Esophagus squamous epithelium (tissue), 5 donors: ENCODE results near the gene TTF1. TPM values are rescaled to one million over a fixed set of nuclear protein-coding genes. Genes with fewer than 3 reads are reported as not detected.

Source experiments
- DNase-seq: peaks from one replicate; lab custom pipeline; 2025; lab: John Stamatoyannopoulos, UW
- H3K27ac ChIP-seq, 4 donors: fragments of 200-600 bp; sonication (generic); one replicate each; pipeline ENCODE4 v1.5.1; 2016 to 2019; ENCODE audit warnings: mild to moderate bottlenecking in 1 of 4
- H3K27me3 ChIP-seq, 4 donors: fragments of 200-600 bp; sonication (generic); 1 replicate in 3 of 4; 2 replicates in 1 of 4; pipeline versions ENCODE4 v1.5.1 to v1.6.0; 2017 to 2021; ENCODE audit warnings: antibody characterized with exemption in 1 of 4
- H3K36me3 ChIP-seq, 3 donors: fragments of 200-600 bp; sonication (generic); one replicate each; pipeline ENCODE4 v1.5.1; 2016 to 2019
- H3K4me1 ChIP-seq, 3 donors: fragments of 200-600 bp; sonication (generic); one replicate each; pipeline ENCODE4 v1.5.1; 2017 to 2019
- H3K4me3 ChIP-seq, 4 donors: fragments of 200-600 bp; sonication (generic); 1 replicate in 3 of 4; 2 replicates in 1 of 4; pipeline ENCODE4 v1.5.1; 2016 to 2019; ENCODE audit warnings: mild to moderate bottlenecking in 2 of 4, moderate library complexity in 1 of 4
- H3K9me3 ChIP-seq, 3 donors: fragments of 200-600 bp; sonication (generic); one replicate each; pipeline ENCODE4 v1.5.1; 2016 to 2019
- CTCF ChIP-seq, 6 experiments: fragments of 450-650 bp in 4 of 6; fragments of 200-600 bp in 2 of 6; sonication (generic) in 2 of 6; IDR thresholded peaks; one replicate each; pipeline ENCODE4 v1.5.1; 2016 to 2019; ENCODE audit warnings: antibody characterized with exemption in 6 of 6, mild to moderate bottlenecking in 4 of 6, moderate library complexity in 4 of 6
- POLR2A ChIP-seq, 4 donors: fragments of 450-650 bp; IDR thresholded peaks; one replicate each; pipeline ENCODE4 v1.6.1; 2017; ENCODE audit warnings: antibody characterized with exemption in 4 of 4, mild to moderate bottlenecking in 4 of 4, moderate library complexity in 3 of 4
- WGBS, 2 donors: methylation state at CpG; one replicate each; pipeline ENCODE4 v1.1.5; 2018; 5-methylcytosine and 5-hydroxymethylcytosine counted together
- intact Hi-C: fragments of 100-400 bp; cut with DNase I; formaldehyde crosslinking; loops from one replicate; pipeline ENCODE4 v1.15.0; 2022
- total RNA-seq, 4 donors: library from RNA; depleted of rRNA; stranded (reverse); fragments of >200 nt; gene quantifications; one replicate each; pipeline ENCODE4 v1.1.0, GENCODE V29; 2016
- donor health status: DM: yes; HTN: yes; CAD: no.

Gene TTF1
- total RNA-seq, 4 donors from 2014 or later, result 4.4 to 14.9 (median 8.1) TPM

GRCh38 chr9:132350861-132351315 is 55.8 kb downstream of the TTF1 start:
- WGBS, 2 donors, result 20 to 26% methylated on average over 6 of the region's 6 CpGs
- Histone ChIP-seq H3K4me1 (peaks cover 18 to 51% (median 30%) of the 10 kb centered on the region in 3 donors), H3K27ac (peak overlapping the region; percentile 2 to 59 (median 36)), H3K4me3 (peak overlapping the region in 3 of 4 donors; percentile 3 to 41 (median 18)), H3K36me3 (peaks cover 0 to 77% (median 35%) of the 10 kb centered on the region in 3 donors), H3K27me3 (no peaks in the 10 kb centered on the region), H3K9me3 (no peaks in the 10 kb centered on the region)
- no peak for DNase-seq
- no peak for TF ChIP-seq CTCF (IDR thresholded peaks at IDR 0.05)
- intact Hi-C loops, result no loop called here

GRCh38 chr9:132348676-132349075 is 58.0 kb downstream of the TTF1 start:
- Histone ChIP-seq H3K36me3 (peaks cover 18 to 99% (median 55%) of the 10 kb centered on the region in 3 donors), H3K4me1 (peaks cover 15 to 41% (median 26%) of the 10 kb centered on the region in 3 donors), H3K27ac (no peak overlapping the region), H3K4me3 (no peak overlapping the region), H3K9me3 (no peaks in the 10 kb centered on the region), H3K27me3 (no peaks in the 10 kb centered on the region)
- TF ChIP-seq POLR2A (IDR thresholded peaks at IDR 0.05), result no peak
- no peak for TF ChIP-seq CTCF (IDR thresholded peaks at IDR 0.05)
- WGBS, 2 donors, result 53 to 66% methylated on average over 5 of the region's 5 CpGs
- intact Hi-C loops, result no loop called here
- no peak for DNase-seq

- 89 to 93% methylated on average over 5 of the region's 5 CpGs for WGBS, 2 donors
- Histone ChIP-seq H3K4me3 (no peak overlapping the region), H3K36me3 (peaks cover 25 to 100% (median 57%) of the 10 kb centered on the region in 3 donors), H3K4me1 (peaks cover 0 to 30% (median 6%) of the 10 kb centered on the region in 3 donors), H3K27ac (no peak overlapping the region), H3K9me3 (no peaks in the 10 kb centered on the region), H3K27me3 (no peaks in the 10 kb centered on the region)
- no peak for TF ChIP-seq CTCF (IDR thresholded peaks at IDR 0.05)
- no peak for TF ChIP-seq POLR2A (IDR thresholded peaks at IDR 0.05)
- intact Hi-C loops, result no loop called here
- DNase-seq, result no peak
Measured at GRCh38 chr9:132346177-132346576, 60.5 kb downstream of the TTF1 start.

GRCh38 chr9:132341177-132341840 is 65.3 kb downstream of the TTF1 start:
- H3K4me3 ChIP-seq, result no peak overlapping the region
- WGBS, 2 donors, result 56 to 74% methylated on average over 9 of the region's 9 CpGs
- intact Hi-C loops, result no loop called here
- peaks cover 0 to 19% (median 6%) of the 10 kb centered on the region in 3 donors for H3K4me1 ChIP-seq
- H3K36me3 ChIP-seq, result peaks cover 32 to 100% (median 40%) of the 10 kb centered on the region in 3 donors
- H3K27me3 ChIP-seq, result no peaks in the 10 kb centered on the region
- TF ChIP-seq CTCF (IDR thresholded peaks at IDR 0.05) (no peak), POLR2A (IDR thresholded peaks at IDR 0.05) (no peak)
- no peak for DNase-seq
- peak overlapping the region in 2 of 4 donors; percentile 11 to 49 for H3K27ac ChIP-seq
- H3K9me3 ChIP-seq, result no peaks in the 10 kb centered on the region

- Histone ChIP-seq H3K27ac (no peak overlapping the region), H3K36me3 (peaks cover 28 to 99% (median 43%) of the 10 kb centered on the region in 3 donors), H3K9me3 (no peaks in the 10 kb centered on the region), H3K4me3 (no peak overlapping the region), H3K4me1 (no peaks in the 10 kb centered on the region), H3K27me3 (no peaks in the 10 kb centered on the region)
- DNase-seq, result no peak
- TF ChIP-seq POLR2A (IDR thresholded peaks at IDR 0.05) (no peak), CTCF (IDR thresholded peaks at IDR 0.05) (no peak)
- intact Hi-C loops, result no loop called here
- WGBS, 2 donors, result 97 to 99% methylated on average over 3 of the region's 3 CpGs
Measured at GRCh38 chr9:132334364-132334763, 72.3 kb downstream of the TTF1 start.
